HG02571 (cell line): ENCODE measurements around the gene TUG1.
A peak's percentile ranks its signal among the peaks of the same experiment; 100 is the strongest.

Experiments used
- ATAC-seq: cut with Tn5 transposase; IDR thresholded peaks from one replicate; pipeline ENCODE4 v1.9.1; 2021; ENCODE audit warnings: mild to moderate bottlenecking, moderate library complexity; ENCODE audit not compliant: unreplicated experiment

The TUG1 gene

DNA sequence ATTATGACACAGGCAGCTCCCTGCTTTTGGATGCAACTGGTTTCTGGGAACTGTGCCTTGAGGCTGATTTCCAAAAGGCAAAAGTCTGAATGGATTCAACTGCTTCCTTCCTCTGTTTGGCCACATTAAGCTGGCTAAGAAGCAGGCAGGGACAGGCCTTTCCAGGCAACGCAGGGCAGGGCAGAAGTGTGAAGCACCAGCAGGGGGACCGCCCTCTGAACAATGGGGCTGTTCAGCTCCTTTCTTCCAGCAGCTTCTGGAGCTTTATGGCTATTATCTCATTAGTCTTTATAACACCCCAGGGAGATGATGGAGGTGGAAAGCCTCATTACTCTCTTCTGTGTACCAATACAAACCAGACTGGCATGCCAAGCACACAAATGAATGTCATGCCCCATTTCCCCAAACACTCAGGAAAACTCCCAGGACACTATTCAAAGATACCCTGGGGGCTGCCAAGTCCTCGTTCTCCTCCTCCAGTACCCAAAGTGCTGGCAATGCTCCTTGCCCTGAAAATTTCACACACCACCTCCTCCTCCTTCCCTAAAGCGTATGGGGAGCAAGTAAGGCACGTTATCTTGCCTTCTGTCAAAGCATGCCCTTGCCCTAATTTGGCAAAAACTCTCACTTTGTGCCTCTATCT lies 21.8 kb upstream of the TUG1 start:
- no peak for ATAC-seq

DNA sequence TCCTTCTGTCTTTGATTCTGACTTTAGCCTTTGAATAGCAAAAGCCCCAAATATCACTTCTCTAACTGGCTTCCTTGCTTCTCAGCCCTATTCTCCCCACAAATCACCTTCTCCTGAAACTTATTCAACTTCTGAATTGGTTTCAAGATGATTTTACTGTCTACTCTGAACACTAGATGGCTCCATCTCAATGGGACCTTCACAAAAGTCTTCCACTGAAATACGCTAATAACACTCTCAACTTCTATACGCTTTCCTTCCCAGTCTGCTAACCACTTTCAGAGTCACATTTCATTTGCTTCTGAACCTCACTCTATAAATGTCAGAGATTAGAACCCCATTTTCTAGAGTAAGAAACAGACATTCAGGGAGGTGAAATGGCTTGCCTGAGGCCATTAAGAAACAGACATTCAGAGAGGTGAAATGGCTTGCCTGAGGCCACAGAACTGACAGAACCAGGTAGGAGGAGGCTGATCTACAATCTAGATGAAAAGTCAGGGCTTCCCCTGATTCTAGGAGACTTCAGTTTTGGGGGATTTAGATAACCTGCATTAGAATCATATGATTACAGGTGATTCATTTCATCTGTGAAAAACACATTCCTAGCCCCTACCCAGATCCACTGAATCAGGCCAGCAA lies 21.1 kb upstream of the TUG1 start:
- no peak for ATAC-seq

DNA sequence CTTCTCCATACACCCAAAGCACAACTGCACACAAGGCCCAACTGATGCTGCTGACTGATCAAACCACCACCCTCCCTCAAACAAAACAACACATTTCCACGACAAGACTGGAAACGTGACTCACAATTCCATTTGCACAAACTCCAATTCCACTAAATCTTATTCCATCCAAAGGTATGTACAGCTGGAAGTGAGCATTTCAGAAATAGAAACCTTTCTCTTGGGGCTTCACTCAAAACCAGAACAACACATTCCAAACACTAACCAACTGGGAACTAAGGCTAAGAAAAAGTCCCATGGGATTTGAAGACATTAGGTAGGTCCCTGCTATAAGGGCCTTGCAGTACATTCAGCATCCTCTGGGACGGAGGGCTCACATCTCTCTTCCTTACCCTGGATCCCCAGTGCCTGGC lies 20.1 kb upstream of the TUG1 start:
- ATAC-seq: no peak

DNA sequence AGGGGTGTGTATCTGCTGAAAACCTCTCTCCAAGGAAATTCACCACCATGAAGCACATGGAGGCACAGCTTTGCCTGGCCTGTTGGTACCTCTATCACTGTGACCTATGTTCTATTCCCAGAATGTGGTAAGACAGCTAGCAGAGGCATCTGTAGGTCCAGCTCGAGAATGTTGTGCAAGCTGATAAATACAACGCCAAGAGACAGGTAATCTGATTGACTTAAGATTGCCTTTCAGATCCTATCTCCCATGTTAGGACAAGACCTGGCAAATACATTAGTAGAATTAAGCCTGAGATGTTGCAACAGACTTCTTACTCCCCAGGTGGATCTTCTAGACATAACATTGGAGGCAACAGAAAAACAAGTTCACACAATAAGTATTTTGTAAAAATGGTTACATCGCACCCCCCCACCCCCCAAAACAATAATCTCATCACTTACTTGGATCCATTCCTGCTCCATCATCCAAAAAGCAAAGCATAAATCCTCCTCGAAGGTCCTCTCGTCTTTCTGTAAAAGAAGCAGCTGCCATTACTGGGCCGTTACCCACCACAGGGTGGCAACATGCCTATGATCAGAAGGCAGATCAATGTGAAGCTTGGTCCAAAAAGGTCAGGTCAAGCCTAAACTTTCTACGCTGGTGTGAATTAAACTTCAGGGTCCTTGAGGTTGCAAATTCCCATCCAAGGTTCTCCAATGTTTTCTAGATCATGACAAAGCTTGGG lies 19.0 kb upstream of the TUG1 start:
- no peak for ATAC-seq

DNA sequence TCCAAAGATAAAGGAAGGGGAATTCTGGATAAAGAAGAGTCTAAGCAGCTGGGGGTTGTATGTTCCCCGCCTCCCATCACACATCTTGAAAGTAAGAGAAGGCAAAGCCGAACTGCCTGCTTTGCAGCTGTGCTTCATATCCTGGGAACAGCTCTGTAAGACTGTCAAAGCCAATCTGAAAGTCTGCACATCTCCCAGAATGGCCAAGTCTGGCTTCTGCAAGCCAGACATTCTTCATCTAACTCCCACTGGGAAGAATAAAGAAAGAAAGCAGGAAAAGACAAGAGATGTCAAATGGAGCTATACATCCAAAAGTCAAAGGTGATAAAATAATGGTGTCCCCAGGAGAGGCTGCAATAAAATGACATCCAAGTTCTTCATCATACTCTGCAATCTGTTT lies 15.9 kb upstream of the TUG1 start:
- ATAC-seq: no peak

DNA sequence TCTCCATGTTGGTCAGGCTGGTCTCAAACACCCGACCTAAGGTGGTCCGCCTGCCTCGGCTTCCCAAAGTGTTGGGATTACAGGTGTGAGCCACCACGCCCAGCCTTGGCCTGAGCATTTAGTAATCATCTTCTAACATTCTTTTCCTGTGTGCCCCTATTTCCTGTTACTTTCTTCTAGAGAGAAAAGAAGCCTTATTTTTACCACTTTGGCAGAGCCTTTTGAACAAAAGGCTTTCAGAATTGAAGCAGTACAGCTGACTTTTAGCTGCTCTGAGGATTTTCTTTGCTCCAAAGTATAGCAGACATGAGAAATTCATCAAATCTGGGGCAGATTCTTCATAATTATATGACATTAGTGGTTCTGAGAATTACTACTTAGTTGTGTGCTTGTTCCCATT lies 13.9 kb upstream of the TUG1 start:
- ATAC-seq: no peak

DNA sequence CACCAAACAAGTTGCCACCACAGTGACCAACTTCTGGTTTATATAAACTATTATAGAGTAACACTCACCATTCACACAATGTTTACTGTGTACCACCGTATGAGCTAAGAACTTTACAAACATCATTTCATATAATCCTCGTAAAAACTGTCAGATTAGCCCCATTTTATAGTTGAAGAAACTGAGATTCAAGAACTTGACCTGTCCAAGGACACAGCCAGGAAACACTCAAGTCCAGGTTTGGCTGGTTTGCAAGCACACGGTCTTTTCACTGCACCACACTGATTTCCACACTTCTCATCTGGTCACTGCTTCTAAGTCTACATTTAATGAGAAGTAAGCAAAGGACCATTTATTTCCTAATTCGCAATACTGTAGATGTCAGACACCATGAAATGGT lies 4.2 kb upstream of the TUG1 start:
- ATAC-seq: no peak

DNA sequence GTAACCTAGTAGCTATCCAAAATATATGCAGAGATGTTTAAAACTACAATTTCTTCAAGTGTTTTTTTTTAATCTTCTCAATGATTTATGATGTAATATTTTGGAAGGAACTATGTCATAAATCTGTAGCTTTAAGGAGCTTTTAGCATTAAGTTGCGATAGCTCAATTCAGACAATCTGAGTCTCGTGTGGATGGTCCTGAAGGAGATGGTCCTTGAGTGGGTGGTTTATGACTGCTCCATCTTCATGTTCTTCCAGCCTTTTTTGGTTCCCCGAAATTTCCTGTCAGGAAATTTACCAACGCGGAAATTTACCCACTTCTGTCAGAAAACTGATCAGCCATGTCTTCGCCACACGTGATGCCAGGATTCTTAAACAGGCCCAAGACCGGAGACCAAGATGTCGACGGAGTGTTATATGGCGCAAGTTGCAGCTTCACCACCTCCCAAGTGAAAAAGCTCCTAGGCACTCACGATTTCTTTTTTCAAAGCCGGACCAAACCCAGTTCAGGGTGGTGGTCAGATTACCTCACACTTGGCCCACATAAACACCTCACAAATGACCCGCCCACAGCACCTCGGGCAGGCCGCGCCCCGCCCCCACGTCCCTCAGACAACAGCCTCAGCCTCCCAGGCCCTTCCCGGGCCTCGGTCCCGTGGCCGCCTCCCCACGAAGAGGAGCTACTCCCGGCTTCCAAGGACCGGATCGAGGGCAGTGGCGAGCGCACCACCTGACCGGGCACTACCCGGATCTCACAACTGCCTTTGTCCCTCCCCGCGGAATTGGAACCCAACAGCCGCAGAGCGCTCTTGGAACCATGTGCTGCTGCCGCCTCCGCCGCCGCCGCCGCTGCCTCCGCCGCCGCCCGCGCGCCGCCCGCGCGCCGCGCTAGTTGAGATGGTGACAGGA lies 796 bp upstream of the TUG1 start, which contains the start of gene MORC2:
MORC2 (minus strand) TSS at position 760 of the 909 bp plus-strand sequence. CDS start 885 bp downstream, outside the sequence.
- peak; percentile 28 for ATAC-seq

DNA sequence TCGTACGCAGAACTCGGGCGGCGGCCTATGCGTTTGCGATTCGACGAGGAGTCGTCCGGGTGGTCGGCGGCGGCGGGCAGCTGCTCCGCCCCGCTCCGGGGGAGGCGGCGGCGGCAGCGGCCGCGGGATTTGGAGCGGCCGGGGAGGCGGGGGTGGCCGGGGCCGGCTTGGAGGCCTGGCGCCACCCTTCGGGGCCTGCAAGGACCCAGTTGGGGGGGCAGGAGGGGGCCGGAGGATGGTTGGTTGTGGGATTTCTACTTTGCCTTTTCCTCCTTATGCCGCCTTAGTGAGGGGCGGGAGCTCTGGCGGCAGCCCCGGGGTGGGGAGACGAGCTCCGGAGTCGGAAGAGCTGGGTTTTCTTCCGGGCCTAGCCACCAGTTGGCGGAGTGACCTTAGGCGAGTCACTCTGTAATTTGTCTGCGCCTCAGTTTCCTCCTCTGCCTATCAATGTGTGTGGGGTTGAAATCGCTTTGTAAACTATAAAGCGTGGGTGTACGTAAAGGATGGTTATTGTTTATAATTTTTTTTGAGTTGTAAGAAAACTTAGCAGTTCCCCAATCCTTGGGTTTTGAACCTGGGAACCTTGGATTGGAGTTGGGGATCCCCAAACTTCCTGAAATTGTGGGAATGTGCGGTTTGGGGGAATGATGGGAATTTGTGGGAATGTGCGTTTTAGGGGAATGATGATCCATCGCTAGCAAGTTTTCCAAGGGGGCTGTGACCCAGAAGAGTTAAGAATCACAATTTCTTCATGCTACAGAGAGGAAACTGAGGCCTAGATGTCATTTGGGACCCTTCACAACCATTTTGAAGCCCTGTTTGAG lies 679 bp downstream of the TUG1 start:
- peak; percentile 35 for ATAC-seq

DNA sequence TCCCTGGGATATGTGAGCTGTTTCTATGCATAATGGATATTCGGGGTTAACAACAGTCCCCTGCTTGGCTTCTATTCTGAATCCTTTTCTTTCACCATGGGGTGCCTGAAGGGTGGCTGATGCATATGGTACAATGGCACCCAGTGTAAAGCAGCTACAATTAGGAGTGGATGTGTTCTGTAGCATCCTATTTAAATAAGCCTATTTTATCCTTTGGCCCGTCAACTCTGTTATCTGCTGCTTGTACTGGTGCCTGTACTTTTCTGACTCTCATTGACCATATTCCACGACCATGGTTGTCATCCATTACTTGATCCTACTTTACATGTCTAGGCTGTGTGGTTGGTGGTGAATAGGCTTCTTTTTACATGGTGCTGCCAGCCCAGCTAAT lies 1.3 kb downstream of the TUG1 start:
- no peak for ATAC-seq

DNA sequence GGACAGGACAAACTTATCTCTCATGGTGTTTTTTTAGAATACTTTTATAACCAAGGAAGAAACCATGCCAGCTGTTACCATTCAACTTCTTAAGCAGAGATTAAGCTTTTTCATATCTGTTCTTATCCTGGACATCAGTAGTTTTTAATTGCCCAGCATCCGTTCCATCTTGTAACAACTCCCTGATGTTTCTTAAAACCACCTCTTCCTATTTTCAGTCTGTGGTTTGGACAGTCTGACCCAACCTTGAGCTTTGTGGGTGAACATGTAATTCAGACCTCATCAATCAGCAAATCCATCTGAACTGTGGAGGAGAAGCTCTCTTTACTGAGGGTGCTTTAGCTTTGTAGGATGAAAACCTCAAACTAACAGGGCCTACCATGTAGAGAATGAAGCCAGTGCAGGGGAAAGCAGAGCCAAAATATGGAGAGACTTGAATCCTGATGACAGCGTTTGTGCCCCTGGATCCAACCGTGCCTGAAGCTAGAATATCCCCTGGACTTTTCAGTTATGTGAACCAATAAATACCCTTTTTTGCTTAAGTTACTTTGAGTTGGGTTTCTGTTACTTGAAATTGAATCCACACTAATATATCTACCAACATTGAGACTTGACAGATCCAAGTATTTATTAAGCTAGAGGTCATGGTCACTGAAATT lies 9.4 kb downstream of the TUG1 start:
- ATAC-seq: no peak

DNA sequence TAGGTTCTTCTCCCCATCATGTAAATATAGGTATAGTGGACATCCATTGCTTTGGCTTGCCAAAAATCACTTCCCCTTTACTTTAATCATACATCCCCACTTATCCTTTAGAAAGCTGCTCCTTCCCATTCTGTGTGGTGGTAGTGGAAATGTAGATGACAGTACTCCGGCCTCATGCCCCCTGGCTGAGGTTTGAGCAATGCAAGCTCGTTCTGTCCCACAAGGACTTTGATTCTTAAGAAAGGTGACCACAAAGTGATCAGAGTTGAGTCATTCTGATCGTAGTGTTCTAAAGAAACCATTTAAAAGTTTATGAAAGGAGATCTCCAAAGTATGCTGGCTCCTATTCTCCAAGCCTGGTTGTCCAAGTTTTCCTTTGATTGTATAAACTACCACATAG lies 10.9 kb downstream of the TUG1 start:
- ATAC-seq: no peak

DNA sequence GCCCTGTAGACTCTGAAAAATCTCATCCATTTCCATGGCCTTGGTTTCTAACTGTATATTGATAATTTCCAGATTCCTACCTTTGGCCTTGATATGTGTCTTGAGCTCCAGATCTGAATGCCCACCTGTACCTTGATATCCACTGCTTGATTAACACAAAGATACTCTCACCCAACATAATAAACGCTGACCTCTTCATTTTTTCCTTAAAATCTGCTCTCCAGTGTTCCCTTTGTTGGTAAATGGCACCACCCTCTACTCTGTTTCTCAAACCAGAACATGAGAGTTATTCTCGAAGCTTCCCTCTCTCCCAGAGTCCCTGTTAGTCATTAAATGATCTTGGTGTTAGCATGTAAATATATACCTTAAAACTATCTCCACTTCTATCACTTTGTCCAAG lies 13.4 kb downstream of the TUG1 start:
- ATAC-seq: no peak

DNA sequence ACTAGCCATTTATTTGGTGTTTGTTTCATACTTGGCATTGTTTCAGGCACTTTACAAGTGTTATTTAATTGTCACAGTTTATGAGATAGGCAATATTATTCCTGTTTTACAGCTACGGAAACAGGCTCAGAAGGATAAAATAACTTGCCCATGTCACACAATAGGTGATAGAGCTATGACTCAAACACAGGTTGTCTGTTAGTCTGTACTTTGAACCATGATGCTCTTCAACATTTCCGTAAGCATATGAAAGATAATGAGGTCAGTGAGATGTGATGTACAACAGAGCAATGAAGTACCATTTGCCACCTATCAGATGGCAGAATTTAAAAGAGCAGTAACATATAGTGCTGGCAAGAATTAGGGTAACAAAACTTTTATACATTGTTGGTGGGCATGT lies 15.3 kb downstream of the TUG1 start:
- no peak for ATAC-seq

DNA sequence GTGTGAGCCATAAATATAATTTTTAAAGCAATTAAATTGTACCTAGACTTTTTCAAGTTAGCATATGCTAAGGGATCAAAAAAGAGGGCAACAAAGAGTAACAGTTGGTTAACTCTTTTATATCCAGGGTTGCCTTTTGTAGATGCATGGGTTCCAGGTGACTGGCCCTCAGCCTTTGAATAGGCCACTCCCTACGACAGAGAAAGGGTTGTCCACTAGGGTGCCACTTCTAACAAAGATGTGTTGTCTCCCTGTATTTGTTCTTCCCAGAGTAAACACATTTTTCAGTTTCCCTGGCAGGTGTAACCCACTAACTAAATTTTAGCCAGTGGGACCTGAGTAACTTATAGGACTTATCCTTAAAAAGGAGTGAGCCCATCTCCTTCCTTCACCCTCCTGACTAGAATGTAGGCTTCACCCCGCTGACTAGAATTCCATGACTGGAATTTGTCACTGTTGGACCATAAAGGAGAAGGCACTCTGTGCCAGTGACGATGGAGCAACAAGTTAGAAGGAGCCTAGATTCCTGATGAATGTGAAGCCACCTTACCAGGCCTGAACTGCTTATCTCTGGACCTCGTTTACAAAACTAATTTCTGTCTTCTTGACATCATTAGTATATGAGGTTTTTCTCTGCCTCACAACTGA lies 16.6 kb downstream of the TUG1 start:
- no peak for ATAC-seq

DNA sequence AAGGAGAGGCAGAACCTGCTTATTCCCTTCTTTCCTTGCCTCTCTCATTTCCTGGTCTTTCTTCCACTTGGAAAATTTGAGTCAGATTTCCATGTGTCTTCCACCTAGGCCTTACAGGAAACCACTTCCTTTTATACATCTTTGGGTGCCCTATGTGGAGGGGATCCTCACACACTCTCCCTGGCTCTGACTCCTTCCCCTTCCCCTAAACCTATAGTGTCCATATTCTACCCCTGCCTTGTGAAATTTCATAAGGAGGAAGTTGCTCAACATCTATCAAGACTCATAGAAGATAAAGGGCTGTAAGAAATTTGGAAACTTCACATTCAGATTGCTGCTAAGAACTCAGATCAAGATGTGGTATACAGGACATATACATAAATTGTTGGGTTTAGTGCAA lies 20.4 kb downstream of the TUG1 start:
- no peak for ATAC-seq

DNA sequence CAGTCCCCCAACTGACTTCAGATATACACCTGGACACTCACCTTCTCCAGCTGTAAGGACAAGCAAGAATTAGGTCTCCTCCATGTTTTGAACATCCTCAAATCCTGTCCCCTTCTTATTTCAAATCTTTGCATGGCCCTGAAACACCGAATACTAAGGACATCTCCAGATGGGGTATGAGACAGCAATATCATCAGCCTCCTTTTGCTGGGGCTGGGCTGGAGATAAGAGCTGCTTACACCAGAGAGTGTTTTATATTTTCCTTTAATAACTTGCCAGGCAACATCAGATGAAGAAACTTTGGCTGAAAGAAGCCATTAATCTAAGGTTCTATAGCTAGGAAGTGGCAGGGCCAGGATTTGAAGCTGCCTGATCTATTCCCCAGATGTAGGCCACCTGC lies 21.6 kb downstream of the TUG1 start:
- ATAC-seq: no peak

DNA sequence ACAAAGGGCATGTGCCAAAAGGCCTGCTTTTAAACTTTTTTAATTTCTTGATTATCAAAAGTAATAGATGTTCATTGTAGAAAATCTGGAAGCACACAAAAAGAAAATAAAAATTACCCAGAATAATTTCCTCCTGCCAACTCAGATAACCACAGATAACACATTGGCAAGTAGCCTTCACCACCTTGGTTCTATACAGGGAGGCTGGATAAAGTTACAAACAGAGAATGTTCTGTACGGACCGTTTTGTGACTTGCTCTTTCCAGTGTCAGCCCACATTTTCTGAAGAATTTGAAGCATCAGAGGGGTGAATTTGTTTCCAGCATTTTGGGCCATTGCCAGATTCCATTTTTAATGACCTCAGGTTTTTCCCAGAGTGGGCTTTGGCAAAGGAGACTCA lies 23.5 kb downstream of the TUG1 start:
- ATAC-seq: no peak

DNA sequence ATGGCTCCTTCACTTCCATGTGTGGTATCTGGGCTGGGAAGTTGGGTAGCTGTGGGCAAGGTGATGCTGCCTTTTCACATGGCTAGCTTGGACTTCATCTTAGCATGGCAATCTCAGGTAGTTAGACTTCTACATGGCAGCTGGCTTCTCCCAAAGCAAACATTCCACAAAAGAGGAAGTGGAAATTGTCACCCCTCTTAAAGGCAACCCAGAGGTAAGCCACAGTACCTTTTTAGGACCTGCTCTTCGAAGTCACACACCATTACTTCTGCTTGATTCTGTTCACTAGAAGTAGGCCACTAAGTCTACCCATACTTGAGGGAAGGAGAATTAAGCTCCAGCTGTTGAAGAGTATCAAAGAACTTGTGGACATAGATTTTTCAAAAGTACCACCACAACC lies 25.9 kb downstream of the TUG1 start:
- ATAC-seq: no peak
